D721Med (cell line): ENCODE data around the gene TEDDM1.
"Not testable (repeated sequence)": the region's sequence is repeated elsewhere in the genome, so short reads cannot be mapped to it uniquely, and the experiment has no call there.

ENCODE experiments used
- DNase-seq: peaks from one replicate; pipeline ENCODE4 v3.0.0; 2011; ENCODE audit warnings: low spot score; ENCODE audit not compliant: insufficient read length
- FAIRE-seq: peaks from 2 replicates; lab custom pipeline; 2011; peaks lifted over from hg19 to GRCh38; lab: Jason Lieb, UNC
- TF ChIP-seq, protein P1 (sequence below): IDR thresholded peaks from 2 replicates; pipeline ENCODE4 v1.5.1; 2012; ENCODE audit warnings: mild to moderate bottlenecking, control low read depth; ENCODE audit not compliant: insufficient read depth; ENCODE audit errors: missing control alignments

Gene TEDDM1

GRCh38 chr1:182381962-182382819 lies 18.3 kb downstream of the TEDDM1 start:
- DNase-seq, result no peak
- no peak for FAIRE-seq
- TF ChIP-seq, protein P1, sequence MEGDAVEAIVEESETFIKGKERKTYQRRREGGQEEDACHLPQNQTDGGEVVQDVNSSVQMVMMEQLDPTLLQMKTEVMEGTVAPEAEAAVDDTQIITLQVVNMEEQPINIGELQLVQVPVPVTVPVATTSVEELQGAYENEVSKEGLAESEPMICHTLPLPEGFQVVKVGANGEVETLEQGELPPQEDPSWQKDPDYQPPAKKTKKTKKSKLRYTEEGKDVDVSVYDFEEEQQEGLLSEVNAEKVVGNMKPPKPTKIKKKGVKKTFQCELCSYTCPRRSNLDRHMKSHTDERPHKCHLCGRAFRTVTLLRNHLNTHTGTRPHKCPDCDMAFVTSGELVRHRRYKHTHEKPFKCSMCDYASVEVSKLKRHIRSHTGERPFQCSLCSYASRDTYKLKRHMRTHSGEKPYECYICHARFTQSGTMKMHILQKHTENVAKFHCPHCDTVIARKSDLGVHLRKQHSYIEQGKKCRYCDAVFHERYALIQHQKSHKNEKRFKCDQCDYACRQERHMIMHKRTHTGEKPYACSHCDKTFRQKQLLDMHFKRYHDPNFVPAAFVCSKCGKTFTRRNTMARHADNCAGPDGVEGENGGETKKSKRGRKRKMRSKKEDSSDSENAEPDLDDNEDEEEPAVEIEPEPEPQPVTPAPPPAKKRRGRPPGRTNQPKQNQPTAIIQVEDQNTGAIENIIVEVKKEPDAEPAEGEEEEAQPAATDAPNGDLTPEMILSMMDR, result no peak

GRCh38 chr1:182380199-182380598 lies 20.3 kb downstream of the TEDDM1 start:
- TF ChIP-seq, protein P1, result no peak
- FAIRE-seq (no peak), DNase-seq (no peak)

GRCh38 chr1:182379781-182380180 lies 20.7 kb downstream of the TEDDM1 start:
- not testable (repeated sequence) for DNase-seq, FAIRE-seq

GRCh38 chr1:182376936-182377574 lies 23.4 kb downstream of the TEDDM1 start:
- FAIRE-seq, result no peak

GRCh38 chr1:182374101-182374834 lies 26.2 kb downstream of the TEDDM1 start:
- TF ChIP-seq, protein P1, result no peak
- DNase-seq (no peak), FAIRE-seq (no peak)

More at GRCh38 chr1:182376936-182377574, 23.4 kb downstream of the TEDDM1 start:
- DNase-seq, result no peak
- TF ChIP-seq, protein P1, result no peak

DNA sequence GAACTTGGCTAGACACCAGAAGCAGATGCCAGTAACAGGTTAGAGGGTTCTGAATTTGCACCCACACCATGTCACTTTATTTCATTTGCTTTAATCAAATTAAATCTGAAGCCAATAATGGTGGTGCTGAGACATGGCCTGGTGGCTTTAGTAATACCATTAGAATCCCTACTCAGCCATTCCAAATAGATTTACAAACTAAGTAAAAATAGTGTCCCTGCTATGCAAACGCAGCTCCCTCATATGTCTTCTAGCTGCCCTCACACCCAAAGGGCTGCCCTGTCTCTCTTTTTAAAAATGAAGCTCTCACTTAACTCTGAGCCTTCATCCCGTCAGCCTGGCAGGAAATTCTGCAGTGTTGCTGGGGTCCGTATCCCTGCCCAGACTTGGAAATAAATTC lies 29.9 kb downstream of the TEDDM1 start:
- DNase-seq (no peak), FAIRE-seq (no peak)

GRCh38 chr1:182368903-182369302 lies 31.6 kb downstream of the TEDDM1 start:
- FAIRE-seq (no peak), DNase-seq (no peak)
- TF ChIP-seq, protein P1, result no peak

More for the DNA sequence above, 29.9 kb downstream of the TEDDM1 start:
- TF ChIP-seq, protein P1, result no peak
